Fibroblast of gingiva (primary cell): ENCODE measurements around the gene PDK4.
A peak's percentile ranks its signal among the peaks of the same experiment; 100 is the strongest.
"Not testable (repeated sequence)": the region's sequence is repeated elsewhere in the genome, so short reads cannot be mapped to it uniquely, and the experiment has no call there.

ENCODE experiments used
- DNase-seq: peaks from one replicate; pipeline ENCODE4 v3.0.0-alpha.2; 2011; ENCODE audit warnings: low read depth

Gene PDK4

DNA sequence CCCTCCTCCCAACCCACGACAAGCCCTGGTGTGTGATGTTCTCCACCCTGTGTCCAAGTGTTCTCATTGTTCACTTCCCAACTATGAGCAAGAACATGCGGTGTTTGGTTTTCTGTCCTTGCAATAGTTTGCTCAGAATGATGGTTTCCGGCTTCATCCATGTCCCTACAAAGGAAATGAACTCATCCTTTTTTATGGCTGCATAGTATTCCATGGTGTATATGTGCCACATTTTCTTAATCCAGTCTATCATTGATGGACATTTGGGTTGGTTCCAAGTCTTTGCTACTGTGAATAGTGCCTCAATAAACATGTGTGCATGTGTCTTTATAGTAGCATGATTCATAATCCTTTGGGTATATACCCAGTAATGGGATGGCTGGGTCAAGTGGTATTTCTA lies 8.5 kb upstream of the PDK4 start:
- DNase-seq = not testable (repeated sequence)

GRCh38 chr7:95604397-95604796 lies 8.1 kb upstream of the PDK4 start:
- not testable (repeated sequence) for DNase-seq

DNA sequence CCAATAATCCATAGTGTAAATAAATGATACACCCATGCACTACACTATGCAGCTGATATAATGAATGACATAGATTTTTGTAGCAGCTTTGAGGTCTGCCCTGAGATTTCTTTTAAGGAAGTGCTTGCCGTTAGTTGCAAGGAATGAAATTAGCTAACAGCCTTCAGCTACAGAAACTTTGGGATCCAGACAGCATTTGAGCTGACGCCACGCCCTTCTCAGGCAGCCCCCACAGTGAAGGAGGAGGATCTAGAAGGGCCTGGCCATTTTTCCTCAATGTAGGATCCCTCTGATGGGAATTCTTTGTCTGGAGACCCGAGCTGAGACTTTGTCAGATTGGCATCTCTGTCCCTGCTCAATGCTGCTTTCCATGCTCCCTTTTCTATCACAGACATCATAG lies 6.1 kb upstream of the PDK4 start:
- no peak for DNase-seq

GRCh38 chr7:95601316-95601715 lies 5.0 kb upstream of the PDK4 start:
- no peak for DNase-seq

DNA sequence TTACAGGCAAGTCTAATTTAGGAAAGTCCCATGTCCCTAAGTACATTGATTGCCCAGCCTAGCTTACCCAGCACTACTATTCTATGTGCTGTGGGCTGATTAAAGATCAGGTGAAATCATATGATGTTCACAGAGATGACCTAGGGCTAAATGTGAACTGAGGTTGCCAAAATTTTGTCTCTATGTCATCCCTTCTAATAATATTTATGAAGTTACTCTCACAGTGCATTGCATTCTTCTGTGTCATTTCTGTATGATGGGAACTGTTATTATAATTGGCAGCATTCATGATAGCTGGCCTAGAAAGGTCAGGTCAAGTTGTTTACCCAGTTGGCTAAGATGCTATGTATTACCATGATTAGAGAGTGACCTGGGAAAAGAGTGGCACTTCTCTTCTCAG lies 2.8 kb upstream of the PDK4 start:
- DNase-seq = no peak

- peak; percentile 6 for DNase-seq
These were observed 2.2 kb upstream of the PDK4 start for GRCh38 chr7:95598511-95598910.

GRCh38 chr7:95595746-95596197 lies 544 bp downstream of the PDK4 start:
- no peak for DNase-seq

- no peak for DNase-seq
These were observed 2.1 kb downstream of the PDK4 start for GRCh38 chr7:95594185-95594584.

GRCh38 chr7:95593343-95593742 lies 3.0 kb downstream of the PDK4 start:
- DNase-seq = no peak

GRCh38 chr7:95592570-95592969 lies 3.7 kb downstream of the PDK4 start:
- no peak for DNase-seq

GRCh38 chr7:95590387-95591248 lies 5.7 kb downstream of the PDK4 start:
- no peak for DNase-seq

- no peak for DNase-seq
These were observed 6.5 kb downstream of the PDK4 start for GRCh38 chr7:95589766-95590165.

DNA sequence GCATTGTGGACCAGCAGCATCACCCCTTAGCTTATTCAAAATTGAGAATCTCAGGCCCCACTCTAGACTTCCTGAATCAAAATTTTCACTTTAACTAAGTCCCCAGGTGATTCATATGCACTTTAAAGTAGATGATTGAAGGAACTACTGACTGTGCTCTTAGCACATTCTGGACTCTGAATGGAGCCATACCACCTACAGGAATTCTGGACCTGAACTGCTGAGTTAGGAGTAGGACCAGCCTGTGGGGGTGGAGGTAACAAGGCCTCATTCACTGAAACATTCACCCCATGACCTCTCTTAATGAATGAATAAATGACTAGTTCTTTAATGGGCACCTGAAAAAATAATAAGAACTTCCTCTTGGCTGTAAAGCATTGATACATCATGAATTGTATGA lies 7.3 kb downstream of the PDK4 start:
- DNase-seq = no peak

- no peak for DNase-seq
These were observed 9.4 kb downstream of the PDK4 start for GRCh38 chr7:95586951-95587301.

DNA sequence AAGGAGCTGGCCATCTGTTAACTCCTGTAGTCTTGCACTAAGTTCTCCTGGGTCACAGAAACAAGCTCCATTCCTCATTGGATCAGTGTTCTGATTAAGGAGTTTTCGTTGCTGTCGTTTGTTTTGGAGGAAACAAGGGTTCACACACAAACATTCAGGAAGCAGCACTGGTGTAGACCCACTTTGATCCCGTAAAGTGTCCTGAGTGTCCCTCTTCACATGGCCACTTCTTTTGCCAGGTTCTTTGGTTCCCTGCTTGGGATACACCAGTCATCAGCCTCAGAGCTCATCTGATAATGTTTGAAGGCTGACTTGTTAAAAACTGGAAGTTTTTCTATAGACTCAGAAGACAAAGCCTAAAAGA lies 10.9 kb downstream of the PDK4 start:
- DNase-seq = no peak

DNA sequence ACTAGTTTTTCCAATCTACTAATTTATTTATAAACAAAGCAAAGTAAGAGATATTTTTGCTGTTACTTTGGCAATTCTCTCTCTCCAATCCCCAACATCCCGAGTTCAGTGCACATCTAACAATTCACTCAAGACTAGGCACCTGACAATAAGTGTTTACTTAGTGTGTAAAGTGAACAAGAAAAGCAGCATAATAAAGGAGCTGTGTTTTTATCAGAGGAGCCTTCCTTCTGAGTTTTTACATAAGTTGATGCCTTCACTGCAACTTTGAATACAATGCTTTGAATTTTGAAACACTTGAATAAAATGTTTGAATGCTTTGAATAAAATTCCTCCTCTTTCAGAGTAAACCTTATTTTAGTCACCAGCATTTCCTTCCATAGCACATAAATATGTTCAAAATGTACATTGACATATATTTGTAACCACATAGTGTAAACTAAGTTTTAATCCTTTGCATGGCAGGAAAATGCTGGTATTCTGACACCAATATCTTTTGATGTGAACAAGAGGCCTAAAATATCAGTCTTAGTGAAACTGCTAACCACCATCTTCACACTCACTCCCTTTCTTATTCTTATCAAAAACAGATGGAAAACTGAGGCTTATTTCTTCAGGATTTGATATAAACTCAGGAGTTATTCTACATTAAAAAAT lies 11.4 kb downstream of the PDK4 start:
- DNase-seq = no peak

DNA sequence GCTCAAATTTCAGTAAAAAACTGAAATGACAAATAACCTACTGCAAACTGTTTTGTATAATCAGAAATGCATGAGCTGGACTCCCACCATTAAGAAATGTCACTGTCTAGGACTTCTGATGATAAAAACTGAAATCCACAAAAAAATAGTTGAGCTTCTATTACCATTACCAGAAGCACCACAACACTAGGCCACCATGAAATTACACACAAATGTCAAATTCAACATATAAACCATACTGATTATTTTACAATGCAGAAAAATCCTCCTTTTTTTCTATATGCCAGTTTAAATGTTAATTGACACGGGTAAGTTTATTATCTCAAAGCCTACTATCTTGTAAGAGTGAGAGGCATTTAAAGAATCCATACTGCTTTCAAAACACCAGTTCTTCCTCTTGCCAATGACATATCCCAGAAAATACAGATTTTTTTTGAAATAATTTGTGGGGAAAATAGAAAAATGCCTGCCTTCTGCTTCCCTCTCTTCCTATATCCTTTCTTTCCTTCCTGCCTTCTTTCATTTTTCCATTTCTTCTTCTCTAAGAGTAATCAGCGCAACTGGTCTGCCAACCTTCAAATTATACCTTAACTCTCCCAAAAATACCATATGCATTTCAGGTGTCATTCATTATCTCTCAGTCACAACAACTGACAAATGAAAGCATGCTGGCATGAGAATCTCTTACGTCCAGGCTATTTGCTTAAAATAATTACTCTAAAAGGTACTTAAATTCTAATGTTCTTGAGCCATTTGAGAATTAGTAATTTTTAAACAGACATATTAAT lies 12.3 kb downstream of the PDK4 start:
- no peak for DNase-seq

GRCh38 chr7:95582578-95583293 lies 13.6 kb downstream of the PDK4 start:
- no peak for DNase-seq

- no peak for DNase-seq
These were observed 14.8 kb downstream of the PDK4 start for GRCh38 chr7:95581467-95581866.

- no peak for DNase-seq
These were observed 17.0 kb downstream of the PDK4 start for GRCh38 chr7:95579318-95579717.

DNA sequence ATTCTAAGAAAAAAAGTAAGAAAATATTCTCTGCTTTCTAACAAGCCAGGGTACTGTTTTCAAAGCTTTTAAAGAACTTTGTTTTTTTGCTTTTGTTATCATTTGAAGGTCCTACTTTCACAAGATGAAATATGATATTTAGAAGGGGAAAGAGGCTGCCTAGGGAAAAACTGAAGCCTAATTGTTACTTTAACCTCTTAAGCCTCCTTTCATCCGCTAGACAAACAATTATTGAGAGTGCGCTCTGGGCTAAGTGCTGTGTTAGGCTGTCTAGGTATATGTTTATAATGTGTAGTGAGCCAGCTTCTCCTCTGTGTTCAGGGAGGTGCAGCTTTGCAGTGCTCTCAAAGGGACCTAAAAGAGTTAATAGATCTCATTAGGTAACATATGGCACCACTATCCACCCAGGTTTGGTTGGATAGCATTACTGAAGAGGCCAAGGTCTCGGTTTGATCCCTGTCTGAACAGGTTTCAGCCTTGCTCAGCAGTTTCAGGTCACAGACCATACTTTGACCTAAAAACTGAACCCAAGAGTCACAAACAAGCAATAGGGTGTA lies 17.9 kb downstream of the PDK4 start:
- no peak for DNase-seq

GRCh38 chr7:95577137-95577536 lies 19.2 kb downstream of the PDK4 start:
- peak; percentile 5 for DNase-seq
